H9 (cell line): ENCODE data around the gene EPN3. TPM values are rescaled to one million over a fixed set of nuclear protein-coding genes. Genes with fewer than 3 reads are reported as not detected.

ENCODE experiments used
- DNase-seq: peaks from one replicate; pipeline ENCODE4 v3.0.0-alpha.2; 2017
- H2AFZ ChIP-seq: one replicate; pipeline ENCODE4 v1.6.1; 2013; ENCODE audit warnings: mild to moderate bottlenecking, low read length, control low read depth, moderate library complexity
- H2AK5ac ChIP-seq: 2 replicates; pipeline ENCODE4 v1.6.1; 2013; ENCODE audit warnings: low read length, control low read depth, mixed read lengths; ENCODE audit not compliant: insufficient read length
- H2BK120ac ChIP-seq: one replicate; pipeline ENCODE4 v1.6.1; 2013; ENCODE audit warnings: low read depth, mild to moderate bottlenecking, low read length, control low read depth, inconsistent platforms; ENCODE audit not compliant: poor library complexity, severe bottlenecking
- H2BK12ac ChIP-seq: 2 replicates; pipeline ENCODE4 v1.6.1; 2013; ENCODE audit warnings: low read length, control low read depth, mixed read lengths, low read depth; ENCODE audit not compliant: insufficient read length
- H2BK15ac ChIP-seq: 2 replicates; pipeline ENCODE4 v1.6.1; 2013; ENCODE audit warnings: low read depth, low read length, control low read depth
- H2BK20ac ChIP-seq: one replicate; pipeline ENCODE4 v1.6.1; 2013; ENCODE audit warnings: low read depth, mild to moderate bottlenecking, low read length, control low read depth, inconsistent platforms; ENCODE audit not compliant: poor library complexity, severe bottlenecking
- H2BK5ac ChIP-seq: 2 replicates; pipeline ENCODE4 v1.6.1; 2013; ENCODE audit warnings: low read length, control low read depth, mixed read lengths; ENCODE audit not compliant: insufficient read length
- H3K14ac ChIP-seq: 2 replicates; pipeline ENCODE4 v1.6.1; 2013; ENCODE audit warnings: low read length, control low read depth; ENCODE audit not compliant: insufficient read depth
- H3K18ac ChIP-seq: 2 replicates; pipeline ENCODE4 v1.6.1; 2013; ENCODE audit warnings: low read depth, mild to moderate bottlenecking, mixed read lengths, low read length, control low read depth; ENCODE audit not compliant: insufficient read length
- H3K23ac ChIP-seq: 2 replicates; pipeline ENCODE4 v1.6.1; 2013; ENCODE audit warnings: low read length, control low read depth, mixed read lengths, low read depth; ENCODE audit not compliant: insufficient read length
- H3K23me2 ChIP-seq: 2 replicates; pipeline ENCODE4 v1.6.1; 2013; ENCODE audit warnings: low read depth, mild to moderate bottlenecking, mixed read lengths, low read length, control low read depth; ENCODE audit not compliant: insufficient read length, poor library complexity, severe bottlenecking
- H3K27ac ChIP-seq: 2 replicates; pipeline ENCODE4 v1.5.1; 2013; ENCODE audit warnings: low read length, control low read depth, mixed read lengths, low read depth; ENCODE audit not compliant: insufficient read length
- H3K27me3 ChIP-seq: 2 replicates; pipeline ENCODE4 v1.6.1; 2013; ENCODE audit warnings: low read length, control low read depth, inconsistent platforms; ENCODE audit not compliant: insufficient read depth
- H3K4ac ChIP-seq: 2 replicates; pipeline ENCODE4 v1.6.1; 2013; ENCODE audit warnings: low read depth, mild to moderate bottlenecking, control low read depth, inconsistent platforms, low read length, moderate library complexity
- H3K4me1 ChIP-seq: 2 replicates; pipeline ENCODE4 v1.6.1; 2013; ENCODE audit warnings: low read length, control low read depth, inconsistent platforms; ENCODE audit not compliant: insufficient read depth
- H3K4me2 ChIP-seq: 2 replicates; pipeline ENCODE4 v1.6.1; 2013; ENCODE audit warnings: low read length, control low read depth, mixed read lengths; ENCODE audit not compliant: insufficient read length, insufficient read depth
- H3K56ac ChIP-seq: 2 replicates; pipeline ENCODE4 v1.6.1; 2013; ENCODE audit warnings: low read depth, mild to moderate bottlenecking, mixed read lengths, low read length, control low read depth; ENCODE audit not compliant: insufficient read length
- H3K79me1 ChIP-seq: 2 replicates; pipeline ENCODE4 v1.6.1; 2013; ENCODE audit warnings: low read depth, mild to moderate bottlenecking, moderate library complexity, low read length, control low read depth, inconsistent platforms; ENCODE audit not compliant: insufficient read depth, poor library complexity, severe bottlenecking
- H3K79me2 ChIP-seq: 2 replicates; pipeline ENCODE4 v1.6.1; 2013; ENCODE audit warnings: low read length, control low read depth, inconsistent platforms; ENCODE audit not compliant: insufficient read depth
- H3K9ac ChIP-seq: 2 replicates; pipeline ENCODE4 v1.6.1; 2013; ENCODE audit warnings: low read length, control low read depth, mixed read lengths; ENCODE audit not compliant: insufficient read length; ENCODE audit errors: extremely low read depth
- H3K9me3 ChIP-seq: one replicate; pipeline ENCODE4 v1.6.1; 2013; ENCODE audit warnings: low read depth, low read length, inconsistent platforms; ENCODE audit not compliant: control insufficient read depth
- H3T11ph ChIP-seq: one replicate; pipeline ENCODE4 v1.6.1; 2013; ENCODE audit warnings: mild to moderate bottlenecking, low read length, control low read depth, inconsistent platforms
- H4K20me1 ChIP-seq: one replicate; pipeline ENCODE4 v1.6.1; 2013; ENCODE audit not compliant: control insufficient read depth, insufficient read length, insufficient read depth
- H4K5ac ChIP-seq: 2 replicates; pipeline ENCODE4 v1.6.1; 2013; ENCODE audit warnings: low read depth, mild to moderate bottlenecking, mixed read lengths, low read length, control low read depth; ENCODE audit not compliant: insufficient read length
- H4K8ac ChIP-seq: replicated peaks from 2 replicates; pipeline ENCODE4 v1.6.1; 2013; ENCODE audit warnings: low read length, control low read depth, mixed read lengths, low read depth; ENCODE audit not compliant: insufficient read length
- H4K91ac ChIP-seq: 2 replicates; pipeline ENCODE4 v1.6.1; 2013; ENCODE audit warnings: low read depth, mild to moderate bottlenecking, moderate library complexity, mixed read lengths, low read length, control low read depth; ENCODE audit not compliant: insufficient read length
- H3K27ac Mint-ChIP-seq, 3 experiments: 2 replicates in 2 of 3; 3 replicates in 1 of 3; pipeline ENCODE4 v1.8.0; 2020 to 2021; ENCODE audit warnings: mixed read lengths in 3 of 3, mild to moderate bottlenecking in 1 of 3, moderate library complexity in 1 of 3
- H3K27me3 Mint-ChIP-seq: 2 replicates; pipeline ENCODE4 v1.8.0; 2021; ENCODE audit warnings: low read depth, mild to moderate bottlenecking, moderate library complexity, mixed read lengths
- H3K36me3 Mint-ChIP-seq, 3 experiments: 2 replicates in 2 of 3; 3 replicates in 1 of 3; pipeline ENCODE4 v1.8.0; 2020 to 2021; ENCODE audit warnings: low read depth in 3 of 3, mixed read lengths in 3 of 3; ENCODE audit not compliant: insufficient read depth in 1 of 3
- H3K4me1 Mint-ChIP-seq, 2 experiments: 2 replicates each; pipeline ENCODE4 v1.8.0; 2020; ENCODE audit warnings: mixed read lengths in 2 of 2
- H3K4me3 Mint-ChIP-seq, 2 experiments: 2 replicates in 1 of 2; 3 replicates in 1 of 2; pipeline ENCODE4 v1.8.0; 2020 to 2021; ENCODE audit warnings: mild to moderate bottlenecking in 2 of 2, mixed read lengths in 2 of 2, moderate library complexity in 1 of 2
- H3K9me3 Mint-ChIP-seq, 2 experiments: 2 replicates in 1 of 2; 3 replicates in 1 of 2; pipeline ENCODE4 v1.8.0; 2020; ENCODE audit warnings: mild to moderate bottlenecking in 2 of 2, mixed read lengths in 2 of 2, moderate library complexity in 1 of 2
- WGBS: extraction: QIAGEN DNeasy Blood & Tissue Kit; methylation state at CpG from one replicate; pipeline ENCODE4 v1.1.7; 2013; ENCODE audit warnings: missing lambda C conversion rate, low lambda C conversion rate, mixed read lengths; ENCODE audit not compliant: insufficient read length; ENCODE audit errors: extremely low coverage; 5-methylcytosine and 5-hydroxymethylcytosine counted together
- total RNA-seq: library from RNA; stranded (reverse); gene quantifications from 2 replicates; pipeline ENCODE4 v1.2.1, GENCODE V29; 2021
- TF ChIP-seq, protein P1 (sequence below): fragments of 200-600 bp; sonication (generic); conservative IDR thresholded peaks from 3 replicates; pipeline ENCODE4 v1.8.0; 2021; ENCODE audit warnings: antibody characterized with exemption, mild to moderate bottlenecking

The EPN3 gene
- total RNA-seq, 1 experiment from 2014 or later: 1.9 TPM

GRCh38 chr17:50535407-50535806 is 2.9 kb downstream of the EPN3 start:
- Histone ChIP-seq H3K79me1 (no peaks in the 10 kb centered on the region), H2BK20ac (no peak overlapping the region), H3K14ac (no peak overlapping the region), H3K4ac (no peak overlapping the region), H3K18ac (no peak overlapping the region), H3K4me1 (peaks cover 3% of the 10 kb centered on the region; the same call in 1 of the 2 replicates), H3K9ac (no peak overlapping the region), H3K56ac (no peak overlapping the region), H4K91ac (no peak overlapping the region), H3K27ac (no peak overlapping the region), H4K20me1 (no peaks in the 10 kb centered on the region), H2BK5ac (no peak overlapping the region), H2BK120ac (no peak overlapping the region), H2BK12ac (no peak overlapping the region), H3K23me2 (peaks cover 17% of the 10 kb centered on the region), H3K4me2 (no peak overlapping the region), H3T11ph (no peak overlapping the region), H2BK15ac (no peak overlapping the region), H4K8ac (no peak overlapping the region), H2AFZ (no peak overlapping the region), H4K5ac (no peak overlapping the region), H3K23ac (no peak overlapping the region), H3K27me3 (no peaks in the 10 kb centered on the region; the same call in 1 of the 2 replicates), H3K9me3 (no peaks in the 10 kb centered on the region), H2AK5ac (no peak overlapping the region), H3K79me2 (no peaks in the 10 kb centered on the region)
- no CpG with 5 or more reads among the region's 7 CpGs for WGBS
- Mint-ChIP-seq H3K27ac (no peak overlapping the region), H3K4me3 (no peak overlapping the region), H3K27me3 (peaks cover 43% of the 10 kb centered on the region), H3K4me1 (peaks cover 37 to 47% of the 10 kb centered on the region in 2 experiments), H3K36me3 (peaks cover 0 to 5% (median 0%) of the 10 kb centered on the region in 3 experiments; a peak in 3 of 7 replicates), H3K9me3 (no peaks in the 10 kb centered on the region; a peak in 1 of 5 replicates)
- TF ChIP-seq, protein P1, sequence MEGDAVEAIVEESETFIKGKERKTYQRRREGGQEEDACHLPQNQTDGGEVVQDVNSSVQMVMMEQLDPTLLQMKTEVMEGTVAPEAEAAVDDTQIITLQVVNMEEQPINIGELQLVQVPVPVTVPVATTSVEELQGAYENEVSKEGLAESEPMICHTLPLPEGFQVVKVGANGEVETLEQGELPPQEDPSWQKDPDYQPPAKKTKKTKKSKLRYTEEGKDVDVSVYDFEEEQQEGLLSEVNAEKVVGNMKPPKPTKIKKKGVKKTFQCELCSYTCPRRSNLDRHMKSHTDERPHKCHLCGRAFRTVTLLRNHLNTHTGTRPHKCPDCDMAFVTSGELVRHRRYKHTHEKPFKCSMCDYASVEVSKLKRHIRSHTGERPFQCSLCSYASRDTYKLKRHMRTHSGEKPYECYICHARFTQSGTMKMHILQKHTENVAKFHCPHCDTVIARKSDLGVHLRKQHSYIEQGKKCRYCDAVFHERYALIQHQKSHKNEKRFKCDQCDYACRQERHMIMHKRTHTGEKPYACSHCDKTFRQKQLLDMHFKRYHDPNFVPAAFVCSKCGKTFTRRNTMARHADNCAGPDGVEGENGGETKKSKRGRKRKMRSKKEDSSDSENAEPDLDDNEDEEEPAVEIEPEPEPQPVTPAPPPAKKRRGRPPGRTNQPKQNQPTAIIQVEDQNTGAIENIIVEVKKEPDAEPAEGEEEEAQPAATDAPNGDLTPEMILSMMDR: no peak
- DNase-seq: no peak
